ENCODE data around the gene CLDN11. TPM values are rescaled to one million over a fixed set of nuclear protein-coding genes. Genes with fewer than 3 reads are reported as not detected.

The CLDN11 gene
- total RNA-seq, 1 experiment from 2014 or later: 12.1 TPM

GRCh38 chr3:170426240-170426797 is 7.7 kb downstream of the CLDN11 start:
- H3K9me3 Mint-ChIP-seq: no peaks in the 10 kb centered on the region
- TF ChIP-seq GTF2I (CRISPR knock-in tag; conservative IDR thresholded peaks at IDR 0.05): 0 out of 2 replicates have a peak, but pooled peaks have one; percentile 4
- no peak for TF ChIP-seq EMX1 (CRISPR knock-in tag; IDR thresholded peaks at IDR 0.05)
- CTCF ChIA-PET: interaction anchor here (1.0 to 2.3 kb wide), 2 partner anchors 12 to 70 kb away, joined by 5 to 17 read pairs; no protein-coding TSS in a partner anchor
- peaks cover 5% of the 10 kb centered on the region; the same call in 1 of the 2 replicates for H3K27me3 Mint-ChIP-seq (ENCODE audit: low read depth)
- peak overlapping the region; percentile 81 for H3K27ac Mint-ChIP-seq
- H3K36me3 Mint-ChIP-seq: peaks cover 9% of the 10 kb centered on the region
- DNase-seq (ENCODE audit: low spot score) (no peak), ATAC-seq (no peak)
- H3K4me1 Mint-ChIP-seq: peaks cover 22% of the 10 kb centered on the region
- POLR2A ChIA-PET: no interaction called here
- H3K4me3 Mint-ChIP-seq: no peak overlapping the region

- no peak for TF ChIP-seq ETV6 (CRISPR knock-in tag; IDR thresholded peaks at IDR 0.05)
- no peak for TF ChIP-seq AR (CRISPR knock-in tag; IDR thresholded peaks at IDR 0.05)
- no peak for TF ChIP-seq EMX1 (CRISPR knock-in tag; IDR thresholded peaks at IDR 0.05)
- no peak for TF ChIP-seq GRHL2 (CRISPR knock-in tag; IDR thresholded peaks at IDR 0.05; ENCODE audit: insufficient replicate concordance, severe bottlenecking)
- TF ChIP-seq IRF2 (CRISPR knock-in tag; IDR thresholded peaks at IDR 0.05; ENCODE audit: borderline replicate concordance, low read depth): no peak
- TF ChIP-seq MAX (CRISPR knock-in tag; IDR thresholded peaks at IDR 0.05): no peak
- TF ChIP-seq ZNF532 (CRISPR knock-in tag; IDR thresholded peaks at IDR 0.05; ENCODE audit: borderline replicate concordance): no peak
- TF ChIP-seq ZNF232 (CRISPR knock-in tag; IDR thresholded peaks at IDR 0.05): no peak
- TF ChIP-seq MXD4 (CRISPR knock-in tag; IDR thresholded peaks at IDR 0.05; ENCODE audit: borderline replicate concordance): no peak
- TF ChIP-seq PRDM15 (CRISPR knock-in tag; IDR thresholded peaks at IDR 0.05): no peak
- TF ChIP-seq NFYB (CRISPR knock-in tag; conservative IDR thresholded peaks at IDR 0.05; ENCODE audit: low read depth): no peak
- no peak for TF ChIP-seq NR1H2 (CRISPR knock-in tag; IDR thresholded peaks at IDR 0.05)
- TF ChIP-seq FOXP1 (CRISPR knock-in tag; IDR thresholded peaks at IDR 0.05; ENCODE audit: borderline replicate concordance): no peak
- TF ChIP-seq ZMAT4 (CRISPR knock-in tag; IDR thresholded peaks at IDR 0.05): no peak
- no peak for TF ChIP-seq GTF2I (CRISPR knock-in tag; conservative IDR thresholded peaks at IDR 0.05)
- TF ChIP-seq RELA (CRISPR knock-in tag; IDR thresholded peaks at IDR 0.05; ENCODE audit: borderline replicate concordance): no peak
- no peak for TF ChIP-seq ZNF416 (CRISPR knock-in tag; IDR thresholded peaks at IDR 0.05)
- ATAC-seq (no peak), DNase-seq (ENCODE audit: low spot score) (no peak)
- Mint-ChIP-seq H3K27me3 (ENCODE audit: low read depth) (no peaks in the 10 kb centered on the region), H3K4me1 (peaks cover 19% of the 10 kb centered on the region), H3K36me3 (peaks cover 9% of the 10 kb centered on the region), H3K4me3 (no peak overlapping the region), H3K27ac (no peak overlapping the region), H3K9me3 (no peaks in the 10 kb centered on the region)
- CTCF ChIA-PET: no interaction called here
- POLR2A ChIA-PET: no interaction called here
Measured at GRCh38 chr3:170428095-170428494, 9.4 kb downstream of the CLDN11 start.

Data from WTC11 (cell line).